Osteocyte (in vitro differentiated cells): ENCODE data around the gene LMNA. TPM values are rescaled to one million over a fixed set of nuclear protein-coding genes. Genes with fewer than 3 reads are reported as not detected.

ENCODE experiments used
- DNase-seq: peaks from one replicate; pipeline ENCODE4 v3.0.0; 2021; ENCODE audit warnings: mixed read lengths; ENCODE audit not compliant: unreplicated experiment; ENCODE audit errors: extremely low spot score
- H3K27ac Mint-ChIP-seq: one replicate; pipeline ENCODE4 v1.8.0; 2021; ENCODE audit warnings: mild to moderate bottlenecking, mixed read lengths; ENCODE audit not compliant: unreplicated experiment
- H3K27me3 Mint-ChIP-seq: one replicate; pipeline ENCODE4 v1.8.0; 2021; ENCODE audit warnings: mixed read lengths; ENCODE audit not compliant: unreplicated experiment
- H3K36me3 Mint-ChIP-seq: one replicate; pipeline ENCODE4 v1.8.0; 2021; ENCODE audit warnings: mixed read lengths; ENCODE audit not compliant: unreplicated experiment
- H3K4me1 Mint-ChIP-seq: one replicate; pipeline ENCODE4 v1.8.0; 2021; ENCODE audit warnings: mixed read lengths; ENCODE audit not compliant: unreplicated experiment
- H3K4me3 Mint-ChIP-seq: one replicate; pipeline ENCODE4 v1.8.0; 2021; ENCODE audit warnings: mild to moderate bottlenecking, moderate library complexity, mixed read lengths; ENCODE audit not compliant: unreplicated experiment
- H3K9me3 Mint-ChIP-seq: one replicate; pipeline ENCODE4 v1.8.0; 2021; ENCODE audit warnings: mixed read lengths; ENCODE audit not compliant: unreplicated experiment
- CTCF ChIP-seq: fragments of 200-600 bp; sonication (generic); IDR thresholded peaks from 2 replicates; pipeline ENCODE4 v1.5.0; 2021; ENCODE audit warnings: antibody characterized with exemption, mild to moderate bottlenecking, moderate library complexity
- total RNA-seq: library from RNA; stranded (reverse); gene quantifications from 2 replicates; pipeline ENCODE4 v1.2.1, GENCODE V29; 2021

The LMNA gene
- total RNA-seq, 1 donor from 2014 or later, result 792 TPM

- Mint-ChIP-seq H3K4me3 (no peak overlapping the region), H3K27ac (peak overlapping the region; percentile 58), H3K4me1 (peaks cover 39% of the 10 kb centered on the region), H3K36me3 (peaks cover 18% of the 10 kb centered on the region), H3K9me3 (no peaks in the 10 kb centered on the region), H3K27me3 (no peaks in the 10 kb centered on the region)
- DNase-seq, result no peak
- no peak for TF ChIP-seq CTCF
Observed at GRCh38 chr1:156073740-156074139, 40.8 kb upstream of the LMNA start.

DNA sequence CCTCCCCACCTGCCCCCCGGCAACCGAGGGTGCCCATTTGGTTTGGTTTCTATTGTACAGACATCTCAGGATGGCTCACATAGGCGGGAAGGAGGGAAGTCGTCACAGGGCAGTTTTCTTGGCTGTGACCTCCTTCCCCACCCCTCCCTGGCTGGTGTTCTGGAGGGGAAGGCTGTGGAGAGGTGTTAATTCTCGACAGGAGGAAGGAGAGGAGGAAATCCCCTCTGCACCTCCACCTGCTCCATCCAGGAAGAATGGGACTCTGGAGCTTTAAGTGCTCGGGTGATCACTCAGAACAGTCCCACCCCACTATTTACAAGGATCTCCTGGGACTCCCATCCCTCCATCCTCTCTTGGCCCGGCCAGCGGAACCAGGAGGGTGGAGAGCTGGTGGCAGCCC is 39.9 kb upstream of the LMNA start:
- DNase-seq, result no peak
- Mint-ChIP-seq H3K9me3 (no peaks in the 10 kb centered on the region), H3K36me3 (peaks cover 18% of the 10 kb centered on the region), H3K27ac (no peak overlapping the region), H3K27me3 (no peaks in the 10 kb centered on the region), H3K4me1 (peaks cover 46% of the 10 kb centered on the region), H3K4me3 (no peak overlapping the region)
- no peak for TF ChIP-seq CTCF

DNA sequence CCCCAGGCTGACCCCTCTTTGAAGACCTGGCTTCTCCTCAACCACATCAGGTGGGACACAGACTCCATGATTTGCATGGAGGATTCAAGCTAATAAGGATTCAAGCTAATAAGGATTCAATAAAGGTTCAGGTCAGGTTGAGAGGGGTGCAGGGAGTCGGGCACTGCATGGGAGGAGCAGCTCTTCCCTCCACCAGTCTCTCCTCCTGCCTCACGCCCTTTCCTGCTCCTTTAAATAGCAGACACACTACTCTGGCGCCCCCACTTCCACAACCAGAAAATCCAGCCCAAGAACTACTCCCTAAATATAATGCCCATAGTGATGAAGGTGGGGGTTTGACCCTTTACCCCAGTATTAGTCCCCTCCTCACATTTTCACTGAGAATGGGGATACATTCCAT is 39.3 kb upstream of the LMNA start:
- H3K4me1 Mint-ChIP-seq, result peaks cover 51% of the 10 kb centered on the region
- no peak overlapping the region for H3K27ac Mint-ChIP-seq
- H3K4me3 Mint-ChIP-seq, result no peak overlapping the region
- no peak for TF ChIP-seq CTCF
- no peaks in the 10 kb centered on the region for H3K27me3 Mint-ChIP-seq
- peaks cover 18% of the 10 kb centered on the region for H3K36me3 Mint-ChIP-seq
- no peak for DNase-seq
- H3K9me3 Mint-ChIP-seq, result no peaks in the 10 kb centered on the region

DNA sequence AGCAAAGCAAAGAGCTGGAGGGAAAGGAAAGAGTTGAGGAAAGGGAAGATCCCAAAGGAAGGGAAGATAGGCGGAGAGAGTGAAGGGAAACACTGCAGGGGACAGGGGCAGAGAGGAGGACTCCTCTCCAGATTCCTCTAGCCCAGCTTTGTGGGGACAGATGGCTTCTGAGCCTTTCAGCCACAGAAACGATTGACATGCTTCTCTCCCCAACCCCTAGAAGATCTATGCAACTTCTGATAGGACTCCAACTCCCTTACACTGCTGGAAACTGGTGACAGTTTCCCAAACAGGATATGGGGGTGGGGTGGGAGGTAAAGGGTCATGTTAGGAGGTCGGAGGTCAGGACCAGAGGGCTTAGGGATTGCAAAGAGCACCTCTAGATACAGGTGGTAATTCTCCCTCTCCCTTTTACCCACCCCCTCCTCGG is 38.7 kb upstream of the LMNA start:
- no peak for DNase-seq
- no peak overlapping the region for H3K27ac Mint-ChIP-seq
- H3K9me3 Mint-ChIP-seq, result no peaks in the 10 kb centered on the region
- H3K36me3 Mint-ChIP-seq, result peaks cover 18% of the 10 kb centered on the region
- no peak for TF ChIP-seq CTCF
- no peaks in the 10 kb centered on the region for H3K27me3 Mint-ChIP-seq
- peak overlapping the region; percentile 14 for H3K4me3 Mint-ChIP-seq
- peaks cover 57% of the 10 kb centered on the region for H3K4me1 Mint-ChIP-seq

DNA sequence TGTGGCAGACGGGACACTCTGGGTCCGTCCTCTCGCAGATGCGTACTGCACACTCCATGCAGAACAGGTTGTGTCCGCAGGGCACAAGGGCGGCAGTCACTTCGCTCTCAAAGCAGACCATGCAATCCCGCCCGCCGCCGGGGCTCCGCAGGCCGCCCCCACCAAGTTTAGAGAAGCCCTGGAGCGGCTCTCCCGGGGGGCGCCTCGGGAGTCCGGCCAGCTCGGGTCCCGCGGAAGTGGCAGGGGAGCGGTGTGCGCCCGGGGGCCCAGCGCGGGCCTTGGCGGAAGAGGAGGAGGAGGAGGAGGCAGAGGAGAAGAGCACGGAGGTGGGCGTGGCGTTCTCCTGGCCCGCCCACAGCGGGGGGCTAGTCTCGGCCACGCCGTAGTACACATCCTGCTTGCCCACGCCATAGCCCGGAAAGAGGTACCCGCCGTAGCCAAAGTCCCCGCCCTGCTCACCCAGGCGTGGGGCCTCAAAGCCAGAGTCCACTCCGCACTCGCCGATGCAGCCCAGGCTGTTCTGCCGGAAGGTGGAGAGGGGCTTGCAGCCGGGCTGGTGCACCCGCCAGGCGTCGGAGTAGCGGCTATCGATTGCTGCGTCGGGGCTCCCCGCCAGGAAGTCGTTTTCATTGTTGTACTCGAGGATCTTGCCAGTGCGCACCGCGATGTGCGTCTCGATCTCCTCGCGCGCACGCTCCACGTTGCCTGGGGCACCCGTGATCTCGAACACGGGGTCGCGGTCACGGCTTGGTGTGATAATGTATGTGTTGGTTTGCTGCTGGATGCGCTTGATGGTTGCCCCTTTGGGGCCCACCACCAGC is 37.7 kb upstream of the LMNA start:
- Mint-ChIP-seq H3K9me3 (no peaks in the 10 kb centered on the region), H3K4me3 (peak overlapping the region; percentile 52), H3K4me1 (peaks cover 64% of the 10 kb centered on the region), H3K36me3 (peaks cover 18% of the 10 kb centered on the region), H3K27me3 (no peaks in the 10 kb centered on the region), H3K27ac (peak overlapping the region; percentile 54)
- TF ChIP-seq CTCF, result no peak
- no peak for DNase-seq
